GM21381 (cell line): Measurements from ENCODE around the gene KDM5B.
"Not testable (repeated sequence)": the region's sequence is repeated elsewhere in the genome, so short reads cannot be mapped to it uniquely, and the experiment has no call there.

Experiments
- ATAC-seq: cut with Tn5 transposase; IDR thresholded peaks from one replicate; pipeline ENCODE4 v1.9.1; 2021; ENCODE audit warnings: mild to moderate bottlenecking, moderate library complexity; ENCODE audit not compliant: unreplicated experiment

KDM5B gene

GRCh38 chr1:202716654-202717053, 91.6 kb downstream of the KDM5B start:
- no peak for ATAC-seq

GRCh38 chr1:202714202-202714601, 94.0 kb downstream of the KDM5B start:
- not testable (repeated sequence) for ATAC-seq

- no peak for ATAC-seq
Observed at GRCh38 chr1:202713110-202713509, 95.1 kb downstream of the KDM5B start.

- ATAC-seq, result no peak
Observed at GRCh38 chr1:202711949-202712635, 96.1 kb downstream of the KDM5B start.

DNA sequence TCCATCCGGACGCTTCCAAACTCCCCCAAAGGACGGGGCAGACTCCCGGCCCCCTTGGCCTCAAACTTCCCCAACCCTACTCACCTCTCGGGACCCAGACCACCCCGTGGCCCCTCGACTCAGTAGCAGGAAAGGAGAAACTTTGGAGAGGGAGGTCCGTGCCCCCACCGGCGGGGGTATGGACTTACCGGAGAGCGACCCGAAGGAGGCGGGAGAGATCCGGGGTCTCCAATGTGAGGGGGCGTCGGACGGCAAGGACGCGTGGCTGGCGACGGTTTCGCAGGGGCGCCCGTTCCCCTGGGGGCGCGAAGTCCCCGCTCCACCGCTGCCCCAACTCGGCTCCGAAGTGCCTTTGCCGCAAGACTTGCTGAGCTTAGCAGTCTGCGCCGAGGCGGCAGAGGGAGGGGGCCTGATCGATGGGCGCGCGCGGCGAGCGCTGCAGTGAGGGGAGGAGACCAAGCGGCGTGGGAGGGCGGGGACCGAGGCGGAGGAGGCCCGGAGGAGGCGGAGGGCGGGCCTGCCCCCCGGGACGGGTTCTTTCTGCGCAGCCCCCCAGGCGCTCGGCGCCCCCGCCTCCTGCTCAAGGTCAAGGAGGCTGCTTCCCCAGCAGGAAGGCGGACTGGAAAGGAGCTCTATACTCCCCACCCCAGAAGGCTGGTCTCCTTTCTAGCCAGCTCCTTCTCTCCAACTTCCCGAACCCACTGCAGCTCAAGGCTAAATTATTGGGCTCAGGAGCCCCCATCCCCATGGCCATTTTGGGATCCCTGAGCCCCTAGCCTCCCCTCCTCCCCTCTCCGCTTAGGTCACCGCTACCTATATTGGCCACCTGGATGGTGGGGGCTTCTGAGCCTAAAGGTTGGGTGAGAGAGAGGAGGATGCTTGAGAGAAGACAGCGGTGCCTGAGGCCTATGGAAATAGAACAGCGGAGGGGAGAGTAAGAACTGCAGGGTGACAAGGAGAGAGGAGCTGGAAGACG, 97.9 kb downstream of the KDM5B start, which contains the start of gene SYT2:
Gene SYT2 (minus strand): TSS at position 385 of the 976 bp plus-strand sequence. CDS start 104,682 bp downstream, outside the sequence.
- no peak for ATAC-seq

- ATAC-seq, result no peak
Observed at GRCh38 chr1:202709276-202710041, 98.8 kb downstream of the KDM5B start.

DNA sequence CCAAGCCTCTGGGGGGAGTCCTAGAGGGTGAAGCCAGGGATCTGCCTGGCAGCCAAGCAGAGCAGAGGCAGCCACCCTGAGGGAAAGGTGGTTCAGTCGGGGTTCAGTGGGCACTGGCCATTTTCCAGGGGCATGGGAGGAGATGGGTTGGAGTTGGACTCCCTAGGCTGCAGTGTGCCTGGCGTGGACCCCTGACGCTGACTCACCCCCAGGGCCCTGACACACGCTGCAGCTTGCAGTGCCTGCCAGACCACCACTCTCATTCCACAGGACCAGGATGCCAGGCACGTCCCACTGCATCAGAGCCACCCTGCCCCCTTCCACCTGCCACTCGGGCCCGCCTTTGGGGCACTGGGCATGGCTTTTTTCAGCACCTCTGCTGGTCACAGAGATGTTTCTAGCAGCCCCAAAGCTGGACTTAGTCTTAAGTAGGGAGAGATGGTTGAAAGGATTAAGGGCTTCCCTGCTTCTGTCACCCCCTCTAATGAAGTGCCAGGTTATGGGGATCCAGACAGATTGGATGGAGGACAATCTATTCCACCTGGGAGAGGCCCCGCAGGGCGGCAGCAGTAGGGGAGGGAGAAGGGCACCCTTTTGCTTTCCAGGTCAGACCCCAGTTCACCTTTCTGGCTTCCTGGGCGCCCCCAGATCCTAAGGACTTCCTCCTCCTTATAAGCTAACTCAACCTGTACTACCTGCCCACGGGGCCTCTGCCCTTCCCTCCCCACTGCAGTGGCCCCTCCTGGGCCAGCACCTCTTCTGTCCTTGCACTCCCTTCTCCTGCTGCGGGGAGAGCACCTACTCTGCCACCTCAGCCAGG, 99.6 kb downstream of the KDM5B start:
- no peak for ATAC-seq

DNA sequence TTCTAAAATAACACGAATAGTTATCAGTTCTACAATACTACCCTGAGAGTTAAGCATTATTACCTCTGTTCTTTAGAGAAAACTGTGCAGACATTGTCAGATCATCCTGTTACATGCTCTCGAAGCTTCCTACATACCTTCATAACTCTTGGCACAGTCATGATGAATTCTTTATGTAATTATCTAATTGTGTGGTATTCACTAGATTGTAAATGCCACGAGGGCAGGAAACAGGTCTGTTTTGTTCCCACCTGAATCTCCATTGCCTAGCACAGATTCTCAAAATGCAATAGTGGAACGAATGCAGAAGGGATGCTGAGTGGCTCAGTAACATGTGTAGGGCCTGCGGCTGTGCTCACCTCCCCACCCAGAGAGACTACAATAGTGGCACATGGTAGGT, 101.4 kb downstream of the KDM5B start:
- ATAC-seq, result no peak

- ATAC-seq, result no peak
Observed at GRCh38 chr1:202704601-202705000, 103.6 kb downstream of the KDM5B start.

- no peak for ATAC-seq
Observed at GRCh38 chr1:202703191-202703590, 105.0 kb downstream of the KDM5B start.

- ATAC-seq, result no peak
Observed at GRCh38 chr1:202702088-202702487, 106.1 kb downstream of the KDM5B start.

GRCh38 chr1:202701200-202701599, 107.0 kb downstream of the KDM5B start:
- no peak for ATAC-seq

- no peak for ATAC-seq
Observed at GRCh38 chr1:202700061-202700460, 108.2 kb downstream of the KDM5B start.

DNA sequence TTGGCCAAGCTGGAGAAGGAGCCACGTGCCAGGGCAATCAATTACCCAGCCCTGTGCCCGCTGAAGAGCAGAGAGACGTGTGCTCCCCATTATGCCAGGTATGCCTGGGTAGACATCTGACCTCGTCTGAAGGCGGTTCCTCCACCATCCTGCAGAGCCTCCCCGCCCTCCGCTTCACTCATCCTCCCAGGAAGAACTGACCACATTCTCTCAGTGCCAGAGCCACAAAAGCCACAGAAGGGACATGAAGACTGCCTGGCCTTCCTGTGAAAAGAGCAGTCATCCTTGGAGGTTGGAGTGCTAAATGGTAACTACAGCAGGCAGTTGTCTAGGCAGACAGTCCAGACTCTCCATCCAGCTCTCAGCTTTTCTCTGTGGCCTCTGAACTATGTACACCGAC, 109.9 kb downstream of the KDM5B start:
- ATAC-seq, result no peak

DNA sequence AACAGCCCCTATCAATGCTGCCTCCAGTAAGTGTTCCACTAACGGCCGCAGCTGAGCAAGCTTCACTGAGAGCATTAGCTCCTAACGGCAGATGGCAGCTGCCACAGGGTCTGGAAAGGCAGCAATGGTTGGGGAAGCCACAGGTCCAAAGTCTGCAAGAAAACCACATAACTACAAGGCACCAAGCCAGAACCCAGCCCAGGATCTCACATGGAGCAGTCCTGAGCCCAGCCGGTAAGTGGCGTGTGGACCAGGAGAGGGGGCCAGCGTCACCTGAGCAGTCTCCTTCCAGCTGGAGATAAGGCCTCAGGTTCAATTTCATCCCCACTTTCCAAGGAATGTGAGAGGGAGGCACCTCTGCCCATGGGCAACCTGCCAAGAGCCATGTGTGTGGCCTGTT, 111.2 kb downstream of the KDM5B start:
- no peak for ATAC-seq

DNA sequence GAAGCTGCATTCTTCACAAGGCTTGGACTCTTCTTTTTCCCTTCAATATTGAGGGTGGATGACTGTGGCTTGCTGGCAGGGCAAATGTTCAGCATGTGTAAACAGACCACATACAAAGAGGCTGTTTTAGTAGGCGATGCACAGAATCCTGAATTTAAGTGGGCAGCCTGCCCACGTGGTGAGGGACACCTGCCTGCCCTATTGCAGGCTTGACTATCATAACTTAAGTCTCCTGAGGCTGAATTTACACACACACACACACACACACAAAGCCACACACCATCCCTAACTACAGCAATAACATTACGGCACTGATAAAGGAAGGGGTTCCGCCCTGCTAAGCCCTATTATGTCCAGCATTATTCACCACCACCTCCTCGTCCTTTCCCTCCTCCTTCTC, 113.9 kb downstream of the KDM5B start:
- ATAC-seq, result no peak

DNA sequence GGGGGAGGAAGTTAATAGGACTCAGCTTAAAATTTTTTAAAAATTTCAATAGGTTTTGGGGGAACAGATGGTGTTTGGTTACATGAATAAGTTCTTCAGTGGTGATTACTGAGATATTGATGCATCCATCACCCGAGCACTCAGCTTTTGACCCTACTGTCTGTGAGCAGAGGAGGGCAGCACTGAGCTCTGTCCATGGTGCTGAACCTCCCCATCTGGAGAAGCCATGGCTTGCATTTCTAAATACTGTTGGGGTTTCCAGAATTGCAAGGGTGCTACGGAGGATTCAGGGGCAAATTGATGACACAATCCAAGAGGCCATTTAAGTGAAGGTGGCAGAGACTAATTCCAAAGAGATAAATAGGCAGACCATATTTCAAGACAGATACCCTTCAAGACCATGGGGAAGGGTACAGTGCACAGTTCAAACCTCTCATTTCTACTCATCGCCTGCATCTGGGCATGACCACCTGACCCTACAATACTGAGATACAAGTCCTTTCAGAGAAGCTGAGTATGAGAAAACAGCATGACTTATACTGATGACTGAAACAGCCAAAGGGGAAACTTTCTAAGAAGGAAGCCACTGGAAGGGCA, 115.2 kb downstream of the KDM5B start:
- ATAC-seq, result no peak

GRCh38 chr1:202691816-202692215, 116.4 kb downstream of the KDM5B start:
- ATAC-seq, result no peak

GRCh38 chr1:202689493-202690342, 118.5 kb downstream of the KDM5B start:
- ATAC-seq, result no peak
